T-helper 9 cell (primary cell): ENCODE data around the gene DPH2.

ENCODE experiments used
- DNase-seq: peaks from one replicate; pipeline ENCODE4 v3.0.0-alpha.2; 2020

DPH2 gene

GRCh38 chr1:44002606-44003157 lies 32.9 kb downstream of the DPH2 start:
- DNase-seq: no peak

- DNase-seq: no peak
Measured at GRCh38 chr1:44008259-44008658, 38.4 kb downstream of the DPH2 start.

GRCh38 chr1:44010935-44011471 lies 41.2 kb downstream of the DPH2 start:
- DNase-seq: no peak

- no peak for DNase-seq
Measured at GRCh38 chr1:44012404-44012803, 42.6 kb downstream of the DPH2 start.

GRCh38 chr1:44012941-44013609 lies 43.3 kb downstream of the DPH2 start:
- no peak for DNase-seq

- DNase-seq: no peak
Measured at GRCh38 chr1:44013949-44014348, 44.1 kb downstream of the DPH2 start.

GRCh38 chr1:44014365-44015104 lies 44.7 kb downstream of the DPH2 start:
- no peak for DNase-seq

GRCh38 chr1:44015206-44015605 lies 45.4 kb downstream of the DPH2 start:
- no peak for DNase-seq

GRCh38 chr1:44016041-44016889 lies 46.5 kb downstream of the DPH2 start:
- DNase-seq: no peak

GRCh38 chr1:44016890-44017400 lies 47.1 kb downstream of the DPH2 start:
- no peak for DNase-seq

GRCh38 chr1:44019466-44019948 lies 49.7 kb downstream of the DPH2 start:
- no peak for DNase-seq

GRCh38 chr1:44020464-44020863 lies 50.7 kb downstream of the DPH2 start:
- no peak for DNase-seq

GRCh38 chr1:44021156-44021555 lies 51.3 kb downstream of the DPH2 start:
- no peak for DNase-seq

- DNase-seq: no peak
Measured at GRCh38 chr1:44021581-44022321, 51.9 kb downstream of the DPH2 start.
